ENCODE data around the gene KRTAP5-7. TPM values are rescaled to one million over a fixed set of nuclear protein-coding genes. Genes with fewer than 3 reads are reported as not detected.

KRTAP5-7 gene
- total RNA-seq, 2 donors from 2014 or later, result not detected

DNA sequence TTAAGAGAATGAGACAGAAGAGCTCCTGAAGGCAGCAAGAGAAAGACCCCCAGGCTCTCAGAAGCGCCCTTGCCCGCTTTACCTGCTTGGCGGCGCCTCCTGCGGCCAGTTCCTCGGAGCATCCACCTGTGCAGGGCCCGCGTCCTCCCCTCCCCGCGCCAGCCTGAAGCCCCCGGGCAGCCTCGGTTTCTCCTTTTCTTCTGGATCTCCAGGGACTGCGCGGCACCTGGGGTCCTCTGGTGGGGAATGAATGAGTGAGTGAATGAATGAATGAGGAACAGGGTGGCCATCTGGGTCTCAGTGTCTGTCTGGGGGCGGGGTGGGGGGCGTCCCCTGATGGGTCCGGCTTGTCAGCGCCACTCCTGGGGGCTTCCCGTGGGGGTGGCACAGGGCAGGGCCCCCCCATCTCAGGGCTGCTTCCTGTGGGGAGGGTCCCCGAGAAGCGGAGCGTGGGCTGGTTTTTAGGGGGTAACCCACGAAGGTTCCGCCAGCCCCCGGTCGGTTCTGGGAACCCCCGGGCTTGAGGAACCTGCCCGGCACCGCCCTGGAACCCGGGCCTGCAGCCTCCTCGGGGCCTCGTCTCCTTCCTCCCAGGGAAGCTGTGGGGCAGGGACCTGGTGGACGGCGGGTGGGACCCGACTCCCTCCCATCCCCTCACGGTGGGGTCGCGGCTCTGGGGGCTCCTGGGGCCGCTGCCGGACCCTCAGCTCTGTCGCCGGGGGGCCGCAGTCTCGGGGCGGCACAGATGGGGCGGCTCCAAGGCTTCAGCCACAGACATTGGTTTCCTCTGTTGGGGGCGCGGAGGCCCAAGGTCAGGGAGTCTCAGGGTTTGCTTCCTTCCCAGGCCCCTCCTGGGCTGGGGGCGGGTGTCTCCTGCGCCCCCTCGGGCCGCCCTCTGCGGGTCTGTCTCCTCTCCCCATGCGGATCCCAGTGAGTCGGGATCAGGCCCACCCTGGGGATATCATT, 8.3 kb upstream of the KRTAP5-7 start:
- H3K27me3 ChIP-seq, result no peaks in the 10 kb centered on the region
- TF ChIP-seq, protein P1, sequence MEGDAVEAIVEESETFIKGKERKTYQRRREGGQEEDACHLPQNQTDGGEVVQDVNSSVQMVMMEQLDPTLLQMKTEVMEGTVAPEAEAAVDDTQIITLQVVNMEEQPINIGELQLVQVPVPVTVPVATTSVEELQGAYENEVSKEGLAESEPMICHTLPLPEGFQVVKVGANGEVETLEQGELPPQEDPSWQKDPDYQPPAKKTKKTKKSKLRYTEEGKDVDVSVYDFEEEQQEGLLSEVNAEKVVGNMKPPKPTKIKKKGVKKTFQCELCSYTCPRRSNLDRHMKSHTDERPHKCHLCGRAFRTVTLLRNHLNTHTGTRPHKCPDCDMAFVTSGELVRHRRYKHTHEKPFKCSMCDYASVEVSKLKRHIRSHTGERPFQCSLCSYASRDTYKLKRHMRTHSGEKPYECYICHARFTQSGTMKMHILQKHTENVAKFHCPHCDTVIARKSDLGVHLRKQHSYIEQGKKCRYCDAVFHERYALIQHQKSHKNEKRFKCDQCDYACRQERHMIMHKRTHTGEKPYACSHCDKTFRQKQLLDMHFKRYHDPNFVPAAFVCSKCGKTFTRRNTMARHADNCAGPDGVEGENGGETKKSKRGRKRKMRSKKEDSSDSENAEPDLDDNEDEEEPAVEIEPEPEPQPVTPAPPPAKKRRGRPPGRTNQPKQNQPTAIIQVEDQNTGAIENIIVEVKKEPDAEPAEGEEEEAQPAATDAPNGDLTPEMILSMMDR (IDR thresholded peaks at IDR 0.05), result no peak
- H3K27ac ChIP-seq, result no peak overlapping the region
- H3K4me1 ChIP-seq, result no peaks in the 10 kb centered on the region
- DNase-seq (ENCODE audit: low spot score), result no peak
- no peak overlapping the region for H3K4me3 ChIP-seq
- no peaks in the 10 kb centered on the region for H3K9me3 ChIP-seq
- no peaks in the 10 kb centered on the region for H3K36me3 ChIP-seq

DNA sequence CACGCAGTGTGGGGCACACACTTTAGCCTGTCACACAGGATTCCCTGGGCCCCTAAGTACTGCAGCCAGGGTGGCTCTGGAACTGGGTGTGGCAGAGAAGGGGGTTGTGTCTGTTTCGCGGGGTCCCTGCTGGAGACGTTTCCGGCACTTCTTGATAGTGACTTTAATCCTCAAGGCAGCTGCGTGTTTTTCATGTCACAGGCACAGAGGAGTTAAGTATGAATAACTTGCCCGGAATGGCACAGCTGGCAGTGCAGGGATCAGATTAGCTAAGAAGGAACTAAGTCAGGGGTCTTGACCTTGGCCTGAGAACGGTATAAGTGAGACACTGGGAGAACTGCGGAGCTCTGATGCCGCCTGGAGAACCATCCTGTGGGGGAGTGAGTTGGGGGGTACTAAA, 7.5 kb upstream of the KRTAP5-7 start:
- no peaks in the 10 kb centered on the region for H3K27me3 ChIP-seq
- no peak for DNase-seq (ENCODE audit: low spot score)
- TF ChIP-seq, protein P1 (IDR thresholded peaks at IDR 0.05), result no peak
- no peaks in the 10 kb centered on the region for H3K4me1 ChIP-seq
- H3K4me3 ChIP-seq, result no peak overlapping the region
- no peaks in the 10 kb centered on the region for H3K9me3 ChIP-seq
- H3K36me3 ChIP-seq, result no peaks in the 10 kb centered on the region
- no peak overlapping the region for H3K27ac ChIP-seq

DNA sequence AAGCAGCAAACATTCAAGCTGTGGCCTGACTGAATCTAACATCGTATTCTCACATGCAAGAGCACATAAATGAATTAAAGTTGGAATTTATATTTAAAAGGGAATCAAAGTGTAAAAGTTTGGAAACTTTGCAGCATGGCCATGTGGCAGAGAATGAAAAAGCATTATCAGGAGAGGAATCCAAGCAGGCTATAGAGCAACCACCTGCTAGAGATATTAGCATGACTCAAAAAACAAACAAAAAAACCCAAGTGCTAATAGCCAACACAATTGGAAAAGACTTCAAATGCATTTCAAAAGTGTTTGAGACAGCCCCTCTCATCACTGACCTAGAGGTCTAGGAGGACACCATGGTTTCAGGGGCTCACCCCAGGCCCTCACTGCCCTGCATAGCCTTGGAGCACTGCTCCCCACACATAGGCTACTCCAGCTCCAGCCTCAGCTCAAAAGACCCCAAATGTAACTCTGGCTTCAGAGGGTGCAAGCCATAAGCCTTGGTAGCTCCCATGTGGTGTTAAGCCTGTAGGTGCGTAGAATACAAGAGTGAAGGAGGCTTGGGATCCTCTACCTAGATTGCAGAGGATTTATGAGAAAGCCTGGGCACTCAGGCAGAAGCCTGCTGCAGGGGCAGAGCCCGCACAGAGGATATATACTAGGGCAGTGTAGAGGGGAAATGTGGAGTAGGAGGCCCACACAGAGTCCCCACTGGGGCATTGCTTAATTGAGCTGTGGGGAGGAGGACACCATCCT, 1.7 kb upstream of the KRTAP5-7 start:
- no peak for DNase-seq (ENCODE audit: low spot score)
- Histone ChIP-seq H3K36me3 (no peaks in the 10 kb centered on the region), H3K27ac (no peak overlapping the region), H3K4me3 (no peak overlapping the region), H3K27me3 (no peaks in the 10 kb centered on the region), H3K4me1 (no peaks in the 10 kb centered on the region), H3K9me3 (no peaks in the 10 kb centered on the region)
- TF ChIP-seq, protein P1 (IDR thresholded peaks at IDR 0.05), result no peak

DNA sequence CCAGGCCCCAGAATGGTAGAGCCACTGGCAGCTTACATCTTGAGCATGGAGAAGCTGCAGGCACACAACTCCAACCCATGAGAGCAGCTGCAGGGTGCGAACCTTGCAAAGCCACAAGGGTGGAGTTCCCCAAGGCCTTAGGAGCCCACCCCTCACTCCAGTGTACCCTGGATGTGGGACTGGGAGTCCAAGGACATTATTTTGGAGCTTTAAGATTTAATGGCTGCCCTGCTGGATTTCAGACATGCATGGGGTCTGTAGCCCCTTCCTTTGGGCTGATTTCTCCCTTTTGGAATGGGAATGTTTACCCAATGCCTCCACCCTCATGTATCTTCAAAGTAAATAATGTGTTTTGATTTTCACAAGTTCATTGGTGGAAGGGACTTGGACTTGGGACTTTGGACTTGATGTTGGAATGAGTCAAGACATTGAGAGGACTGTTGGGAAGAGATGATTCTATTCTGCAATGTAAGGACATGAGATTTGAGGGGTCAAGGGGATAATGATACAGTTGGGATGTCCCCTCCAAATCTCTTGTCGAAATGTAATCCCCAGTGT, 1.1 kb upstream of the KRTAP5-7 start:
- Histone ChIP-seq H3K4me3 (no peak overlapping the region), H3K27ac (no peak overlapping the region), H3K27me3 (no peaks in the 10 kb centered on the region), H3K9me3 (no peaks in the 10 kb centered on the region), H3K4me1 (no peaks in the 10 kb centered on the region), H3K36me3 (no peaks in the 10 kb centered on the region)
- TF ChIP-seq, protein P1 (IDR thresholded peaks at IDR 0.05), result no peak
- DNase-seq (ENCODE audit: low spot score), result peak; percentile 13

DNA sequence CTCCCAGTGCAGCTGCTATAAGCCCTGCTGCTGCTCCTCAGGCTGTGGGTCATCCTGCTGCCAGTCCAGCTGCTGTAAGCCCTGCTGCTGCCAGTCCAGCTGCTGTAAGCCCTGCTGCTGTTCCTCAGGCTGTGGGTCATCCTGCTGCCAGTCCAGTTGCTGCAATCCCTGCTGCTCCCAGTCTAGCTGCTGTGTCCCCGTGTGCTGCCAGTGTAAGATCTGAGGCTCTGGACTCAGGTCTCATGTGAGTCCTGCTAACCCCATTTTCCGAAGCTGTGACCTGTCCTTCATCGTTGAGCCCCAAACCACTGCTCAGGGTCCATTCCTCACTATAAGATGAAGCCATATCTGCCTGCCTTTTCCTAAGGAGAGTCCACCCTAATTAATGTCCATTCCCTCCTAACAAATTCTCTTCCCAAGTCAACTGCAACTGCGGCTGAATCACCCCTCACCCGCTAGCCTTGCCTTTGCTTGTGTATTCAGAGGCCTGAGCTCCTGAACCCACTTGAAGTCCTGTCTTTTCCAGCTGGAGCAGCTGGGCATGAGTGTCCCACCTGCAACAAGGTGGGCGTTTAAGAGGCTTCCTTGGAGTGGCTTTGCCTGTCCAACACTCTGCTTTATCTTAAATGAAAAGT, 626 bp downstream of the KRTAP5-7 start:
- TF ChIP-seq, protein P1 (IDR thresholded peaks at IDR 0.05), result no peak

More for the DNA sequence above, 626 bp downstream of the KRTAP5-7 start:
- no peak overlapping the region for H3K4me3 ChIP-seq
- no peak overlapping the region for H3K27ac ChIP-seq
- H3K36me3 ChIP-seq, result no peaks in the 10 kb centered on the region
- no peaks in the 10 kb centered on the region for H3K27me3 ChIP-seq
- no peaks in the 10 kb centered on the region for H3K4me1 ChIP-seq
- no peaks in the 10 kb centered on the region for H3K9me3 ChIP-seq
- peak; percentile 32 for DNase-seq (ENCODE audit: low spot score)
